NCI-H748 (cell line): ENCODE measurements around the gene PRR30.

Experiments
- DNase-seq: peaks from one replicate; lab custom pipeline; 2025; ENCODE audit not compliant: unreplicated experiment; lab: John Stamatoyannopoulos, UW

The PRR30 gene

DNA sequence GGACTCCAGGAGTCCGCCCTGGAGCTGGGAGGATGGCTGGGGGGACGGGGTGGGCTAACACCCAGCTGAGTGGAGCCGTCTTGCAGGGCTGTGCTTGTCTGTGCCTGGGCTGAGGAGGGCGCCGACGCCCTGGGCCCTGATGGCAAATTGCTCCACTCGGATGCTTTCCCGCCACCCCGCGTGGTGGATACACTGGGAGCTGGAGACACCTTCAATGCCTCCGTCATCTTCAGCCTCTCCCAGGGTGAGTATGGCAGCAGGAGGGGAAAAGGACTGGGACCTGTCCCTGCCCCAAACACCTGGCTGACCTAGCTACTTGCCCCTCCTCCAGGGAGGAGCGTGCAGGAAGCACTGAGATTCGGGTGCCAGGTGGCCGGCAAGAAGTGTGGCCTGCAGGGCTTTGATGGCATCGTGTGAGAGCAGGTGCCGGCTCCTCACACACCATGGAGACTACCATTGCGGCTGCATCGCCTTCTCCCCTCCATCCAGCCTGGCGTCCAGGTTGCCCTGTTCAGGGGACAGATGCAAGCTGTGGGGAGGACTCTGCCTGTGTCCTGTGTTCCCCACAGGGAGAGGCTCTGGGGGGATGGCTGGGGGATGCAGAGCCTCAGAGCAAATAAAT lies 39.8 kb downstream of the PRR30 start:
- no peak for DNase-seq

DNA sequence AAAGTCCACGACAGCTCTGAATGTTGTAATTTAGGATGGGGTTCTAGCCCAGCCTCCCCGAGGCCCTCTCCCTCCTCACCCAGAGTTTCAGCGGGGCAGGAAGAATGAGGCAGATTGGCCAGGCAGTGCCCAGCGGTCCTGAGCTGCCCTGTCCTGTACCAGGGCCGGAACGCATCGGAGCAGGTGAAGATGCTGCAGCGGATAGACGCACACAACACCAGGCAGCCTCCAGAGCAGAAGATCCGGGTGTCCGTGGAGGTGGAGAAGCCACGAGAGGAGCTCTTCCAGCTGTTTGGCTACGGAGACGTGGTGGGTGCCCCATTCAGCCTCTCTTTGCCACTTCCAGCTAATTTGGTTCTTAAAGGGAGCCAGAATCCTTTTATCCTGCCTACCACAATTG lies 41.9 kb downstream of the PRR30 start:
- DNase-seq = no peak

DNA sequence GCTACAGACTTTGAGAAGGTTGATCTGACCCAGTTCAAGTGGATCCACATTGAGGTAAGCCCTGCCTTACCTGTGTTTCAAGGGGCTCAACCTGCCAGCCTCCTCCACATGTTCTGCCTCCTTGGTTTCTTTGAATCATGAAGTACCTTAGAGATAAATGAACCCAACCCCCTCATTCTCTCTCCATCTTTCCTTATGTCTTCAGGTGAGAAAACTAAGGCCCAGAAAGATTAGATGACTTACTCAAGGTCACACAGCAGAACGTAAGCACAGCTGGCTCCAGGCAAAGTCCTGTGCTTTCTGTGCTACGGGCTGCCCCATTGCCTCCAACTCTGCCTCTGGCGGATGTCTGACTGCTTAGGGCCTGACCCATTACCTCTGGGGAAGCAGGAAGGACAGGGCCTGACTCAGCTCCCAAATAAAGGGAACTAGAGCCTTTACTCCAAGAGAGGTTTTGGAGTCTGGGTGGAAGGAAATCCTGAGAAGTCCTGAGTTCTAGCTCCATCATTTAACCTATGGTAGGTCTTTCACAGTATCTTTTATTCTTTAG lies 42.4 kb downstream of the PRR30 start:
- DNase-seq = no peak

DNA sequence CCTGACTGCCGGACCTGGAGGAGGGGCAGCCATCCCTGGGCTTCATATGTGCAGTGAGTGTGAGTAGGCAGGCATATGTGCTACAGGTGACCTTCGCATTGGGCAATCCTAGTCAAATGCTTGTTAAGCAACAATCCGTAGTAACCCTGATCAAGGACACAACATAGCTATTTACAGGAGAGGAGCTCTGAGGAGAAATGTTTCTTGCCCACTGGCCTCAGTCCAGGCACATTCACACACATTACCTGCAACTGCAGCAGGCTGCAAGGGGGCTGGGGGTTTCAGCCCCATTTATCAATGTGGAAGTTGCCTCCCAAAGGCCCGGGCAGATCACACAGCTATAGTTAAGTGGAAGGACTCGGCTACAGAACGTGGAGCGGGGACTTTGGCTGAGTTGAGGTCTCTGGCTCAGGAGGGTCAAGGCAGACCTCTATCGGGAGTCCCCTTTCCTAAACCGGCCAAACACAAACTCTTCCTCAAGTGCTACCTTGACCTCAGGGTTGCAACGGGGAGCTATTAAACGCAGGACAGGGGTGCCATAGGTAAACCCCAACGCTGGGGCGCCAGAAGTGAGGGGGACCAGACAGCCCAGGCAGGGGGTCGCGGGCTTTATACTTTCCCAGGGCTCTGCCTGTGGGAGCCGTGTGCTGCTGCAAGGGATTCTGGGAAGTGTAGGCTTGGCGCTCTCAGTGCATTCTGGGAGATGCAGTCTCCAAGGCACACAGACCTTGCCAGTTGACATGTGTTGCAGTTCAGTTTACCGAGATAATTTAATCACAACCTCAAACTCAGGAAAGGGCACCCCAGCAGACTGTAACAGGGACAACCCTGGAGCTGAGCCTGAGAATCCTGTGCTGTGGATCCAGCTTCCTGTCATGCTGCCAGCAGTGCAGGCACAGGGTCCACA lies 43.2 kb downstream of the PRR30 start:
- peak; percentile 52 for DNase-seq

DNA sequence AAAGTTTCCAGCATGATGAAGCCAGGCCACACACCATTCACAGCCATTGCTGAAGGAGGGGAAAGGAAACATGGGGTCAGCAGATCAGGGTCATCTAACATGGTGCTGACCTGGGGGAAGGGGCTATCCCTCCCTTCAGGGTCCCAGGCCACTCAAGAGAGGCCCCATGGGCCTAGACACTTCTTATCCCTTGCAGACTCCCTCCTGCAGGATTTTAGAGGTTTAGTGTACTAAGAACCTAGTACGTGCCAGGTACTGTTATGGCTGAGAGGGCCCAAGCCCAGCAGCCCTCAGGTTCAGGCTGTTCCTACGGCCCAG lies 43.8 kb downstream of the PRR30 start:
- no peak for DNase-seq

DNA sequence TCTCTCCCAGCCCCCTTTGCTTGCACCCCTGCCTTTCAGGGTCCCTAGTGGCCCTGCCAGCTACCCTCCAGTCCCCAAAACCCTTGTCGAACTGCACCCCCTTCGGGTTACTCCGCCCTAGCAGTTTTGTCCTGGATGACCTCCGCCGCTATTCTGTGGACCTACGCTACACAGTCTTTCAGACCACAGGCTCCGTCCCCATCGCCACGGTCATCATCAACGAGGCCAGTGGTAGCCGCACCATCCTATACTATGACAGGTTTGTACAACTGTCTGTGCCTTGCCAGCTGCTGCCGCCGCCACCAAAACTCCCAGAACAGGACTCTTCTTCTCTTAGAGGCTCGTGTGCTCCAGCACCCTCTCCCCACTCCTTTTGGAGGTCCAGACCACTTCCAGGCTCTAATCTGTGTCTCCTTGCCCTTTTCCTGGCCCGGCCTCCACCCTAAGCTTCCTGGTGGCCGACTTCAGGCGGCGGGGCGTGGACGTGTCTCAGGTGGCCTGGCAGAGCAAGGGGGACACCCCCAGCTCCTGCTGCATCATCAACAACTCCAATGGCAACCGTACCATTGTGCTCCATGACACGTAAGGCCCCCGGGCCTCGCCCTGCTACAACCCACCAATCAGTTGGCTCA lies 44.7 kb downstream of the PRR30 start:
- no peak for DNase-seq

DNA sequence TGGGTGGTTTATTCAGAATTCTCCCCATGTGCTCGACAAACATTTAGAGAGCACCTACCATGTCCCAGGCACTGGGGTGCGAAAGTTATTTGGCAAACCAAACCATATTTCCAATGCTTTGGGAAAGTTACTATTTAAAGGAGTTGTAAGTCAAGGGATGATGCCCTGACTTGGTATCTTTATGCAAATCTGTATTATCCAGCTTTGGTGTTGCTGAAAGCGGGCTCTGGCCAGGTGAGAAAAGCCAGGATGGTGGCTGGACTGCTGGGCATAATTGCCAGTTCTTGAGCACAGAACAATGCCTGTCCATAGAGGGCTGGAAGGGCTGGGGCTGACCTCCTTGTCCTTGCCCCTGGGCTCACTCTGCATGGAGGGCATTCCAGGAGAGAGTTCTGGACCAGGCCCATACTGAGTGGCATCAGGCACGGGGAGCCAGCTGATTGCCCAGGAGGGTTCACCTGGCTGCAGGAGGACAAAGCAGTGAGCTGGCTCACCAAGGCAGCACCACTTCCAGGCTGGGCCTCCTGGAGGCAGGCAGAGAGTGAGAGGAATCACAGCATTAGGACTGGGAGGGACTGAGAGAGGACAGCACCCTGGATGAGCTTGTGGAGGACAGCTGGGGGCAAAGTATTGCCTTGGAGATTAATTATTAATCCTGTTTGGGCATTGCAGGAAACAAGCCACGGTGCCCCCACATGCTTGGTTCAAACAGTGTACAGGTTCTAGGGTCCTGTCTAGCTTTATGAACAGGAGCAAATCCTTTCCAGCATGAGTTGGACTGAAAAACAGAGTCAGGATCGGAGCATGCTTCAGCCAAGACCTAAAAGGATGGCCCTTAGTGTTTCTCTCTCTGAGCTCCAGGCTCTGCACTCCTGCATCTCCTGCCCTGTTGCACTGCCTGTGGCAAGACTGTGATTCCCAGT lies 45.5 kb downstream of the PRR30 start:
- no peak for DNase-seq

DNA sequence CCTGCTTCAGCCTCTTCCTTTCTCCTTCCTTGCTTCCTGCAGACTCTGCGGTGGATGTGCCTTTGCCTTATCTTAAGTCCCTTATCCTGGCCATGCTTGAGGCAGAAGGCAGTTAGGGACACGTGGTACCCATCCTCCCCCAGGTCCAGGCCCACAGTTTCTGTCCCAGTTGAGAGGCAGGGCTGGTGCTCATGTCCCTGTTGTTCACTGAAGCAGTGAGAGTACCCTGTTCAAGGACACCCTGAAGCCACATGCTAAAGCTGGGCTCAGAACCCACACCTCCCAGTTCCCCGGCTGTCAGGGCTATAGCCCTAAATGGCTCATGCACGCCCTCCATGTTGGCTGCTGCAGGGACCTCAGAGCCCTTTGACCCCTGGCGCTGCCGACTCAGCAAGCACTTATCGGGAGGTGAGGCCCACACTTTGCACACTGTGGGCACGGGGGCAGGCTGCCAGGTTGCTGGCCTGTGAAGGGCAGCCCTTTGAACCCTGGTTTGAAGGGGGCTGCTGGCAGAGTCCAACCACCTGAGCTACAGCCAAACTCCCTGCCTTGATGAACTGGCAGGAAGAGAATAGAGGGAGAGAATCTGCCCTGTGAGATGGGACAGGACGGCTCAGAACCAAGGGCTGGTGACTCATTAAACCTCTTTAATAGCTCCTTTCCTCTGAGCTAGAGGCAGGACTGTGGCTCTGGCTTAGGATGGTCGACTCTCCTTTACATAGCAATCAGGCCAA lies 46.3 kb downstream of the PRR30 start:
- DNase-seq = no peak

DNA sequence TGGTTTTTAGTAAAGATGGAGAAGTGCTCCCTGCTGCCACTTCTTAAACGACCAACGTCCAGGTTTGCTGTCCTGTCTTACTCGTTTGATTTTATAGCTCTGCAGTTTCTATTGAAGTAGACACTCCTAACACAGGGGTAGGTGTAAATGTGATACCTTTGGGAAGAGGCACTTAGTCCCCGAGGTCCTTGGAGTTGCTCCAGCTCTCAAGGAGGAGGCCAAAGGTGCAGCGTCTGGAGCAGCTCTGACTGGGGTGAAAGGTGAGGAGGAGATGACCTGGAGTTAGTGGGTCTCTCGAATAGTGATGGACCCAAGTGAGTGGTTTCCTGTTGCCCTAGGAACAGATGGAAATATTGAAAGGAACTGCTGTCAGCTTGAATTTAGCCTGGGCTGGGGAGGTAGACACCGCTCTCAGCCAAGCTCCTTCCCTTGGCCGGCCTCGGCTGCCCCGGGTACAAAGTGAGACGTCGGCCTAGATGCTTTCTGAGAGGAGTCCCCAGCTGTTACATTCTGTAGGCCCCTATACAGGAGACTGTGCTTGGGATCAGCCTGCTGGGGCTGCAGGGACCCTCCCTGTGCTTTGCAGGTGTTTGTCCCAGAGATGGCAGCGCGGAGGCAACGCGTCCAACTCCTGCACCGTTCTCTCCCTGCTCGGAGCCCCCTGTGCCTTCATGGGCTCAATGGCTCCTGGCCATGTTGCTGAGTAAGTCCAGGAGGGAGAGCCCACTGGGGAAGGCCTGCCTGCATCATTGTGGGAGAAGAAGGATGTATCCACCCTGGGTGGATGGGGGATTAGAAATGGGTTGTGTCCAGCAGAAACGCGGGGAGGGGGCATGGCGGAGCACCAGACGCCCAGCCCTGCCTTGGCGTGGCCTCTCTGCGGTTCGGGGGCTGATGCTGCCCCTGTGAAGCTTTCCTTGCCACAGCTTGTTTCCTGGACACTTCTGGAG lies 47.2 kb downstream of the PRR30 start:
- DNase-seq = no peak

DNA sequence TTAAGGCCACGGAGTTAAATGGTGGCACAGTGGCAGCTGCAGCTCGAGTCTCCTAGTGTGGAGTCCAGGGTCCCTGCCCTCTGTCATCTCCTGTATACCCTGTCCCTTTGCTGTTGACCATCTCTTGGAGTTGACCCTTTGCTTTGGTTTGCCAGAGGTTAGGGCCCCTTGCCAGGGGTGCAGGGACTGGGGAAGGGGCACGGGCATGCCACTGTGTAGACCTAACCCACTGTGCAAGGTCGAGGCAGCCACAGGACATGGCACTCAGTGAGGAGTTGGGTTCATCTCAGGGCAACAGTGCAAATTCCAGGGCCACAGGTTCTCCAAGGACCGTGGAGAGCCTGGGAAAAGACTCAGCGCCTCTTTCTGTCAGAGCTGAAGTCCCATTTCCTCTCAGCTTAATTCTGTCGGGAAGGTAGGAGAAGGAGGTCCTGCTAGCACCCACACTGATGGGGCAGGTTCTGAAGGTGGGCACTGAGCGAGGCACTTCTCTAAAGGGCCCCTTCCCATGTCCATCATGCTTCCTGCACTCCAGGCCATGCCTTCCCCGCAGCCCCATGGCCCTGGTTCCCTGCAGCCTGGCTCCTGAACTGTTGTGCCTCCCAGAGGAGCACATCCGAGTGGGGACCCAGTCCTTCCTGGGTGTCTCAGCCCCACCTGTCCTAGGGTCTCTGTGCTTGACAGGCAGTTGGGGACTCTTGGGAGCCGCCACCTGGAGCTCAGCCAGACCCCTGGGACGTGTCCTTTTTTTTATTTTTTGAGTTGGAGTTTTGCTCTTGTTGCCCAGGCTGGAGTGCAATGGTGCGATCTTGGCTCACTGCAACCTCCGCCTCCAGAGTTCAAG lies 49.9 kb downstream of the PRR30 start:
- no peak for DNase-seq

DNA sequence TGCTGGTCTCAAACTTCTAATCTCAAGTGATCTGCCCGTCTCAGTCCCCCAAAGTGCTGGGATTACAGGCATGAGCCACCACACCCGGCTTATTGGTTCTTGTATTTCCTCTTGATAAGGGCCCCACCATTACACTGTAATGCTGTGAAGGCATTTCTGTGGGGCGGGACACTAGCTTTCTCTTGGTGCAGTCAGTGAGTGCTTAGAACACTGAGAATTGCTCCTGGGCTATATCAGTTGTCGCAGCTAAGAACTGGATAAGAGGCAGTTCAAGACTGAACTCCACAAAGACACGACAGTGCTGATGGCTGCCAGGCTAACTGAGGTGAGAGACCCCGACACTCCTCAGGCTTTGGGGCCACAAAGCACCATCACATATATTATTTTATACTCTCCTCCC lies 50.6 kb downstream of the PRR30 start:
- DNase-seq = no peak

DNA sequence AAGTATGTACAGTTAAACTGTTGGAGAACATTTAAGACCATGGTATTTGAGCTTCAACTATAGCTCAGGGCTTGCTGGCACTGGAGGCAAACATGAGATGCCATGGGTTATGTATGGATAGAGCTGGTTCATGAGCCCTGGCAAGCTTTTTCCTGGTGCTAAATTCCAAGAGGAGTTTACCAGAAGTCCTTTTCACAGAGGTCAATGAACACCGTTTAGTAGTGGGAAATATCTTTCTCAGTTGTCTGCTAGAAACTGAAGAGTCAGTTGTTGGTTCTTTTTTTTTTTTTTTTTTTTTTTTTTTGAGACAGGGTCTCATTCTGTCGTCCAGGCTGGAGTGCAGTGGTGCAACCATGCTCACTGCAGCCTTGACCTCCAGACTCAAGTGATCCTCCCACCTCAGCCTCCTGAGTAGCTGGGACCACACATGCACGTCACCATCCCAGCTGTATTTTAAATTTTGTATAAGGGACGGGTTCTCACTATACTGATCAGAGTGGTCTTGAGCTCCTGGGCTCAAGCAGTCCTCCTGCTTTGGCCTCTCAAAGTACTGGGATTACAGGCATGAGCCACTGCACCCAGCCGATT lies 51.3 kb downstream of the PRR30 start:
- DNase-seq = no peak
